ENCODE data around the gene MBD4.

GRCh38 chr3:129429602-129430001 is 10.1 kb downstream of the MBD4 start:
- TF ChIP-seq, protein P1, sequence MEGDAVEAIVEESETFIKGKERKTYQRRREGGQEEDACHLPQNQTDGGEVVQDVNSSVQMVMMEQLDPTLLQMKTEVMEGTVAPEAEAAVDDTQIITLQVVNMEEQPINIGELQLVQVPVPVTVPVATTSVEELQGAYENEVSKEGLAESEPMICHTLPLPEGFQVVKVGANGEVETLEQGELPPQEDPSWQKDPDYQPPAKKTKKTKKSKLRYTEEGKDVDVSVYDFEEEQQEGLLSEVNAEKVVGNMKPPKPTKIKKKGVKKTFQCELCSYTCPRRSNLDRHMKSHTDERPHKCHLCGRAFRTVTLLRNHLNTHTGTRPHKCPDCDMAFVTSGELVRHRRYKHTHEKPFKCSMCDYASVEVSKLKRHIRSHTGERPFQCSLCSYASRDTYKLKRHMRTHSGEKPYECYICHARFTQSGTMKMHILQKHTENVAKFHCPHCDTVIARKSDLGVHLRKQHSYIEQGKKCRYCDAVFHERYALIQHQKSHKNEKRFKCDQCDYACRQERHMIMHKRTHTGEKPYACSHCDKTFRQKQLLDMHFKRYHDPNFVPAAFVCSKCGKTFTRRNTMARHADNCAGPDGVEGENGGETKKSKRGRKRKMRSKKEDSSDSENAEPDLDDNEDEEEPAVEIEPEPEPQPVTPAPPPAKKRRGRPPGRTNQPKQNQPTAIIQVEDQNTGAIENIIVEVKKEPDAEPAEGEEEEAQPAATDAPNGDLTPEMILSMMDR (IDR thresholded peaks at IDR 0.05 in 4 of 5, conservative IDR thresholded peaks at IDR 0.05 in 1 of 5): no peak
- TF ChIP-seq POLR2A (IDR thresholded peaks at IDR 0.05): no peak
